Gastroesophageal sphincter (tissue), 4 donors: Measurements from ENCODE around the gene NPHS2. TPM values are rescaled to one million over a fixed set of nuclear protein-coding genes. Genes with fewer than 3 reads are reported as not detected.

Experiments used
- ATAC-seq: fragments of 150-250 bp; one replicate; pipeline ENCODE4 v1.9.1; 2016; ENCODE audit warnings: mild to moderate bottlenecking, moderate library complexity
- H3K27ac ChIP-seq, 4 donors: fragments of 200-600 bp; sonication (generic) in 3 of 4; 1 replicate in 3 of 4; 2 replicates in 1 of 4; pipeline ENCODE4 v1.5.1; 2016 to 2019
- H3K27me3 ChIP-seq: fragments of 200-600 bp; sonication (generic); one replicate; pipeline ENCODE4 v1.5.1; 2019
- H3K36me3 ChIP-seq, 2 donors: fragments of 200-600 bp; sonication (generic); one replicate each; pipeline ENCODE4 v1.5.1; 2019; ENCODE audit warnings: control low read depth in 1 of 2
- H3K4me1 ChIP-seq, 3 donors: fragments of 200-600 bp; sonication (generic); 1 replicate in 2 of 3; 2 replicates in 1 of 3; pipeline ENCODE4 v1.5.1; 2016 to 2019; ENCODE audit warnings: control low read depth in 2 of 3
- H3K4me3 ChIP-seq, 2 donors: fragments of 200-600 bp; sonication (generic); one replicate each; pipeline ENCODE4 v1.5.1; 2019; ENCODE audit warnings: mild to moderate bottlenecking in 1 of 2, moderate library complexity in 1 of 2
- H3K9me3 ChIP-seq, 3 donors: fragments of 200-600 bp; sonication (generic); one replicate each; pipeline ENCODE4 v1.5.1; 2017 to 2019; ENCODE audit warnings: control low read depth in 2 of 3
- CTCF ChIP-seq, 4 experiments: fragments of 200-600 bp in 2 of 4; fragments of 450-650 bp in 2 of 4; sonication (generic) in 1 of 4; IDR thresholded peaks; one replicate each; pipeline ENCODE4 v1.5.1; 2017 to 2019; ENCODE audit warnings: antibody characterized with exemption in 4 of 4, mild to moderate bottlenecking in 2 of 4, moderate library complexity in 2 of 4
- EP300 ChIP-seq: sonication (generic); formaldehyde crosslinking; IDR thresholded peaks from one replicate; pipeline ENCODE4 v1.6.1; 2017; ENCODE audit warnings: antibody characterized with exemption, mild to moderate bottlenecking
- POLR2A ChIP-seq, 2 donors: fragments of 450-650 bp; IDR thresholded peaks; one replicate each; pipeline ENCODE4 v1.6.1; 2017; ENCODE audit warnings: antibody characterized with exemption in 2 of 2, mild to moderate bottlenecking in 2 of 2, moderate library complexity in 1 of 2
- POLR2AphosphoS5 ChIP-seq: sonication (generic); formaldehyde crosslinking; IDR thresholded peaks from one replicate; pipeline ENCODE4 v1.6.1; 2017; ENCODE audit warnings: antibody characterized with exemption
- WGBS, 2 donors: methylation state at CpG; one replicate each; pipeline ENCODE4 v1.1.5; 2018; ENCODE audit warnings: low coverage in 1 of 2; 5-methylcytosine and 5-hydroxymethylcytosine counted together
- total RNA-seq, 4 donors: library from RNA; depleted of rRNA; stranded (reverse); fragments of >200 nt; gene quantifications; one replicate each; pipeline ENCODE4 v1.1.0, GENCODE V29; 2016

NPHS2 gene
- total RNA-seq, 4 donors from 2014 or later = not detected

GRCh38 chr1:179591592-179592580 lies 16.1 kb upstream of the NPHS2 start, which contains the start of gene TDRD5:
TDRD5 (plus strand) TSS chr1:179591832; CDS start chr1:179592616, 784 bp downstream.
- Histone ChIP-seq H3K4me3 (peak within 1 kb of the TSS in 1 of 2 donors; percentile 32), H3K4me1 (peaks cover 0 to 8% (median 0%) of the 10 kb centered on the region in 3 donors), H3K27ac (no peak within 1 kb of the TSS), H3K9me3 (peaks cover 0 to 9% (median 0%) of the 10 kb centered on the region in 3 donors), H3K36me3 (no peaks in the 10 kb centered on the region), H3K27me3 (peaks cover 42% of the 10 kb centered on the region)
- WGBS, 2 donors = 52 to 68% methylated on average over 7 to 9 of the region's 75 CpGs
- peak; percentile 6 for ATAC-seq
- TF ChIP-seq EP300 = no peak
- no peak for TF ChIP-seq POLR2A (IDR thresholded peaks at IDR 0.05)
- no peak for TF ChIP-seq CTCF (IDR thresholded peaks at IDR 0.05)
- TF ChIP-seq POLR2AphosphoS5 = no peak

GRCh38 chr1:179591253-179591591 lies 15.5 kb upstream of the NPHS2 start:
- Histone ChIP-seq H3K27ac (no peak overlapping the region), H3K36me3 (no peaks in the 10 kb centered on the region), H3K4me1 (peaks cover 0 to 14% (median 0%) of the 10 kb centered on the region in 3 donors), H3K27me3 (peaks cover 46% of the 10 kb centered on the region), H3K4me3 (peak overlapping the region in 1 of 2 donors; percentile 32), H3K9me3 (peaks cover 0 to 9% (median 0%) of the 10 kb centered on the region in 3 donors)
- TF ChIP-seq CTCF (IDR thresholded peaks at IDR 0.05) (no peak), POLR2AphosphoS5 (no peak), POLR2A (IDR thresholded peaks at IDR 0.05) (no peak), EP300 (no peak)
- no peak for ATAC-seq
- 80% methylated on average over 1 of the region's 7 CpGs for WGBS, 2 donors

- Histone ChIP-seq H3K9me3 (peaks cover 0 to 9% (median 0%) of the 10 kb centered on the region in 3 donors), H3K27ac (no peak overlapping the region), H3K4me1 (peaks cover 0 to 19% (median 0%) of the 10 kb centered on the region in 3 donors), H3K27me3 (peaks cover 50% of the 10 kb centered on the region), H3K4me3 (no peak overlapping the region), H3K36me3 (no peaks in the 10 kb centered on the region)
- no peak for ATAC-seq
- WGBS, 2 donors = 80 to 100% methylated on average over 2 to 7 of the region's 11 CpGs
- no peak for TF ChIP-seq CTCF (IDR thresholded peaks at IDR 0.05)
- TF ChIP-seq EP300 = no peak
- TF ChIP-seq POLR2AphosphoS5 = no peak
- no peak for TF ChIP-seq POLR2A (IDR thresholded peaks at IDR 0.05)
Observed at GRCh38 chr1:179590671-179591070, 14.9 kb upstream of the NPHS2 start.

- Histone ChIP-seq H3K4me3 (no peak overlapping the region), H3K9me3 (peaks cover 0 to 9% (median 0%) of the 10 kb centered on the region in 3 donors), H3K36me3 (no peaks in the 10 kb centered on the region), H3K27ac (no peak overlapping the region), H3K27me3 (peaks cover 46% of the 10 kb centered on the region), H3K4me1 (peaks cover 0 to 23% (median 0%) of the 10 kb centered on the region in 3 donors)
- TF ChIP-seq CTCF (IDR thresholded peaks at IDR 0.05) (no peak), POLR2A (IDR thresholded peaks at IDR 0.05) (no peak), EP300 (no peak), POLR2AphosphoS5 (no peak)
- ATAC-seq = no peak
- 50 to 65% methylated on average over 2 to 4 of the region's 4 CpGs for WGBS, 2 donors
Observed at GRCh38 chr1:179589509-179589908, 13.8 kb upstream of the NPHS2 start.
